ENCODE data around the gene RGP1. TPM values are rescaled to one million over a fixed set of nuclear protein-coding genes. Genes with fewer than 3 reads are reported as not detected.

RGP1 gene
- total RNA-seq, 1 experiment from 2014 or later = 13.8 TPM

- Histone ChIP-seq H3K9me2 (replicated peaks; ENCODE audit: low read length) (no peaks in the 10 kb centered on the region), H3K36me3 (ENCODE audit: low read depth, low read length) (peaks cover 6% of the 10 kb centered on the region; the same call in 1 of the 2 replicates), H3F3A (ENCODE audit: low read length, unreplicated experiment) (no peaks in the 10 kb centered on the region), H3K9ac (ENCODE audit: low read length) (no peak overlapping the region), H3K4me1 (ENCODE audit: insufficient read depth, low read length) (peaks cover 54% of the 10 kb centered on the region), H3K9me3 (ENCODE audit: low read length) (no peaks in the 10 kb centered on the region), H4K20me1 (ENCODE audit: low read length) (no peaks in the 10 kb centered on the region), H3K4me2 (ENCODE audit: low read length) (peak overlapping the region; percentile 90), H3K79me2 (ENCODE audit: low read length) (peaks cover 70% of the 10 kb centered on the region), H2AFZ (ENCODE audit: low read length) (no peak overlapping the region), H3K27me3 (ENCODE audit: low read length) (no peaks in the 10 kb centered on the region), H3K27ac (ENCODE audit: low read length) (peak overlapping the region; percentile 84), H3K4me3 (ENCODE audit: low read length) (peak overlapping the region; percentile 90)
- intact Hi-C loops (cut with micrococcal nuclease) = loop anchor here (2.0 kb wide), 1 partner anchor 71 kb away; the partner anchor contains the start of genes CCDC107 and RMRP
- TF ChIP-seq EZH2 (IDR thresholded peaks at IDR 0.05; ENCODE audit: low read length, unreplicated experiment) = no peak
- TF ChIP-seq, protein P1, sequence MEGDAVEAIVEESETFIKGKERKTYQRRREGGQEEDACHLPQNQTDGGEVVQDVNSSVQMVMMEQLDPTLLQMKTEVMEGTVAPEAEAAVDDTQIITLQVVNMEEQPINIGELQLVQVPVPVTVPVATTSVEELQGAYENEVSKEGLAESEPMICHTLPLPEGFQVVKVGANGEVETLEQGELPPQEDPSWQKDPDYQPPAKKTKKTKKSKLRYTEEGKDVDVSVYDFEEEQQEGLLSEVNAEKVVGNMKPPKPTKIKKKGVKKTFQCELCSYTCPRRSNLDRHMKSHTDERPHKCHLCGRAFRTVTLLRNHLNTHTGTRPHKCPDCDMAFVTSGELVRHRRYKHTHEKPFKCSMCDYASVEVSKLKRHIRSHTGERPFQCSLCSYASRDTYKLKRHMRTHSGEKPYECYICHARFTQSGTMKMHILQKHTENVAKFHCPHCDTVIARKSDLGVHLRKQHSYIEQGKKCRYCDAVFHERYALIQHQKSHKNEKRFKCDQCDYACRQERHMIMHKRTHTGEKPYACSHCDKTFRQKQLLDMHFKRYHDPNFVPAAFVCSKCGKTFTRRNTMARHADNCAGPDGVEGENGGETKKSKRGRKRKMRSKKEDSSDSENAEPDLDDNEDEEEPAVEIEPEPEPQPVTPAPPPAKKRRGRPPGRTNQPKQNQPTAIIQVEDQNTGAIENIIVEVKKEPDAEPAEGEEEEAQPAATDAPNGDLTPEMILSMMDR (conservative IDR thresholded peaks at IDR 0.05; ENCODE audit: low read depth, low read length) = peak; percentile 64
- TF ChIP-seq EZH2phosphoT487 (IDR thresholded peaks at IDR 0.05; ENCODE audit: borderline replicate concordance, low read length) = no peak
- ATAC-seq (peak; percentile 11), DNase-seq (peak; percentile 86)
- POLR2A ChIA-PET (ENCODE audit: unreplicated experiment) = interaction anchor here (0.5 to 0.6 kb wide), 3 partner anchors 17 to 65 kb away, joined by 4 to 5 read pairs (median 5); partner anchors contain the start of gene ARHGEF39
- no TSS peak for BruUV-seq (replicated peaks)
- CTCF ChIA-PET = interaction anchor here (0.6 kb wide), 1 partner anchor 69 kb away, joined by 3 read pairs; no protein-coding TSS in a partner anchor
Measured at GRCh38 chr9:35729700-35730485, 19.2 kb upstream of the RGP1 start.

DNA sequence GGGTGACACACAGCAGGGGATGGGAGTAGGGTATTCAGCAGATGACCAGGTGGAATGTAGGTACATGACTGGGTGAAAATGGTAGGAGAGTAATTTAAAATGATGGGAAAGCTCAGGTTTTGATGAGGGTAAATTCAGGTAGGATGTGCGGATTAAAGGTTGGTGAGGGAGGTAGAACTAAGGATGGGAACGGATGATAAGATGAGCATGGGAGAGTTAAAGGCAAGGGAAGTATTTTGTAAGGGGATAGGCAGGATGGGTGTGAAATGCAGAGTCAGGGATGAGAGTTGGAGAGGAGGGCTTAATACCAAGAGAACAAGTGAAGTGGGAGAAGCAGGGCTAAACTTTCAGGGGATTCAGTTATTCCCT is 18.6 kb upstream of the RGP1 start:
- ChIA-PET POLR2A (ENCODE audit: unreplicated experiment) (interaction anchor here (0.5 to 0.6 kb wide), 3 partner anchors 16 to 66 kb away, joined by 4 to 5 read pairs (median 5); partner anchors contain the start of gene ARHGEF39), CTCF (no interaction called here)
- Histone ChIP-seq H3K9ac (ENCODE audit: low read length) (no peak overlapping the region), H3K4me3 (ENCODE audit: low read length) (peak overlapping the region; percentile 90), H3K4me1 (ENCODE audit: insufficient read depth, low read length) (peaks cover 54% of the 10 kb centered on the region), H2AFZ (ENCODE audit: low read length) (no peak overlapping the region), H3K27ac (ENCODE audit: low read length) (peak overlapping the region; percentile 84), H4K20me1 (ENCODE audit: low read length) (no peaks in the 10 kb centered on the region), H3K9me3 (ENCODE audit: low read length) (no peaks in the 10 kb centered on the region), H3K4me2 (ENCODE audit: low read length) (peak overlapping the region; percentile 90), H3K27me3 (ENCODE audit: low read length) (no peaks in the 10 kb centered on the region), H3K79me2 (ENCODE audit: low read length) (peaks cover 70% of the 10 kb centered on the region), H3K9me2 (replicated peaks; ENCODE audit: low read length) (no peaks in the 10 kb centered on the region), H3F3A (ENCODE audit: low read length, unreplicated experiment) (no peaks in the 10 kb centered on the region), H3K36me3 (ENCODE audit: low read depth, low read length) (peaks cover 11% of the 10 kb centered on the region; the same call in 1 of the 2 replicates)
- DNase-seq (no peak), ATAC-seq (no peak)
- intact Hi-C loops (cut with micrococcal nuclease) = no loop called here
- no TSS peak for BruUV-seq (replicated peaks)
- no peak for TF ChIP-seq EZH2 (IDR thresholded peaks at IDR 0.05; ENCODE audit: low read length, unreplicated experiment)
- TF ChIP-seq, protein P1 (conservative IDR thresholded peaks at IDR 0.05; ENCODE audit: low read depth, low read length) = no peak
- no peak for TF ChIP-seq EZH2phosphoT487 (IDR thresholded peaks at IDR 0.05; ENCODE audit: borderline replicate concordance, low read length)

All from PC-3 (cell line).